ENCODE measurements around the gene TICRR. TPM values are rescaled to one million over a fixed set of nuclear protein-coding genes. Genes with fewer than 3 reads are reported as not detected.
A peak's percentile ranks its signal among the peaks of the same experiment; 100 is the strongest.
"Not testable (repeated sequence)": the region's sequence is repeated elsewhere in the genome, so short reads cannot be mapped to it uniquely, and the experiment has no call there.

TICRR gene, protein sequence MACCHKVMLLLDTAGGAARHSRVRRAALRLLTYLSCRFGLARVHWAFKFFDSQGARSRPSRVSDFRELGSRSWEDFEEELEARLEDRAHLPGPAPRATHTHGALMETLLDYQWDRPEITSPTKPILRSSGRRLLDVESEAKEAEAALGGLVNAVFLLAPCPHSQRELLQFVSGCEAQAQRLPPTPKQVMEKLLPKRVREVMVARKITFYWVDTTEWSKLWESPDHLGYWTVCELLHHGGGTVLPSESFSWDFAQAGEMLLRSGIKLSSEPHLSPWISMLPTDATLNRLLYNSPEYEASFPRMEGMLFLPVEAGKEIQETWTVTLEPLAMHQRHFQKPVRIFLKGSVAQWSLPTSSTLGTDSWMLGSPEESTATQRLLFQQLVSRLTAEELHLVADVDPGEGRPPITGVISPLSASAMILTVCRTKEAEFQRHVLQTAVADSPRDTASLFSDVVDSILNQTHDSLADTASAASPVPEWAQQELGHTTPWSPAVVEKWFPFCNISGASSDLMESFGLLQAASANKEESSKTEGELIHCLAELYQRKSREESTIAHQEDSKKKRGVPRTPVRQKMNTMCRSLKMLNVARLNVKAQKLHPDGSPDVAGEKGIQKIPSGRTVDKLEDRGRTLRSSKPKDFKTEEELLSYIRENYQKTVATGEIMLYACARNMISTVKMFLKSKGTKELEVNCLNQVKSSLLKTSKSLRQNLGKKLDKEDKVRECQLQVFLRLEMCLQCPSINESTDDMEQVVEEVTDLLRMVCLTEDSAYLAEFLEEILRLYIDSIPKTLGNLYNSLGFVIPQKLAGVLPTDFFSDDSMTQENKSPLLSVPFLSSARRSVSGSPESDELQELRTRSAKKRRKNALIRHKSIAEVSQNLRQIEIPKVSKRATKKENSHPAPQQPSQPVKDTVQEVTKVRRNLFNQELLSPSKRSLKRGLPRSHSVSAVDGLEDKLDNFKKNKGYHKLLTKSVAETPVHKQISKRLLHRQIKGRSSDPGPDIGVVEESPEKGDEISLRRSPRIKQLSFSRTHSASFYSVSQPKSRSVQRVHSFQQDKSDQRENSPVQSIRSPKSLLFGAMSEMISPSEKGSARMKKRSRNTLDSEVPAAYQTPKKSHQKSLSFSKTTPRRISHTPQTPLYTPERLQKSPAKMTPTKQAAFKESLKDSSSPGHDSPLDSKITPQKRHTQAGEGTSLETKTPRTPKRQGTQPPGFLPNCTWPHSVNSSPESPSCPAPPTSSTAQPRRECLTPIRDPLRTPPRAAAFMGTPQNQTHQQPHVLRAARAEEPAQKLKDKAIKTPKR (N-terminal part only)
- polyA plus RNA-seq (ENCODE audit: insufficient read length in 10 of 10), result 1 to 10 TPM; 3.4 to 7.3 (median 4.6) TPM
- long read RNA-seq, donor 1, result 0 reads
- long read RNA-seq, donor 2, result 0 reads
- long read RNA-seq, donor 3, result 0 reads
- long read RNA-seq, donor 4, result 0 reads
- long read RNA-seq, donor 5, result 0 reads
- long read RNA-seq, donor 6, result 0 reads
- long read RNA-seq, donor 7, result 0 reads
- long read RNA-seq, donor 8, result 0 reads
- long read RNA-seq, donor 9, result 0 reads

DNA sequence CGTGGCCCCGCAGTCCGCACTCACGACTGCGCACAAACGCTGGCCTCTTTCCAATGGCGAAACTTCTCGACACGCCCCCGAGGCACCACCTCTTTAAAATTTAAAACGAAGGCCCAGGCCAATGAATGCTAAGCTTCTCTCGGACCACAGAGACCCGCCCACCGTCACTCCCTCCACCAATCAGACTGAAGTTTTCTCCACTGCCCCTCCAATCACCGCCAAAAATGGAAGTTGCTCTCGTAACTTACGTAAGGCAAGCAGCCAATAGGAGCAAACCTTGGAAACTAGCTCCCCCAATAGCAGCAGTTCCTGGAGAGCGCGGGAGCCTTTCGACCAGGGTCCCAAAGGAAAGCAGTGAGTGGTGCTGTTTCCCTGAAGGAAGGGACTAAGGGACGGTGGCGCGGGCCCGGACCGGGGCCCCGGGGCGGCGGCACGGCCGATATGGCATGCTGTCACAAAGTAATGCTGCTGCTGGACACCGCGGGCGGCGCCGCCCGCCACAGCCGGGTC is at the start of gene TICRR:
TICRR (plus strand) TSS at position 324 of the 510 bp plus-strand sequence; CDS start at position 442, 118 bp downstream.
- peak; percentile 99 to 100 (median 100) for DNase-seq

DNA sequence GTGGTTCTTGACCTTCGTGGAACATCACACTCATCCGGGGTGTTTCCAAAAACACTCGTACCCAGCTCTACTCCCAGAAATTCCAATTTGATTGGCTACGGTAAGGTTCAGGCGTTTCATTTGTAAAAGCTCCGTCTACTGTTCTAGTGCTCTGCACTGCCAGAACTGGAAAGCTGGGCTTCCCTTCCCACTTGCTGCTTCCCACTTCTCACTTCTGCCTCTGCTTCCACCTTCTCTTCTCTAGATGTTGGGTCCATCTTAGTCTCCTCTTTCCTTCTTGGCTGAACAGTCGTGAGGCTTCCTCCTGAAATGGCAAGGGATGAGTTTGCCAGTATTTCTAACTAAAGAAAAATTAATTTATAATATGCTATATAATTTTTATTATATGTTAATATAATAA is 49.1 kb upstream of the TICRR start:
- DNase-seq, result no peak

DNA sequence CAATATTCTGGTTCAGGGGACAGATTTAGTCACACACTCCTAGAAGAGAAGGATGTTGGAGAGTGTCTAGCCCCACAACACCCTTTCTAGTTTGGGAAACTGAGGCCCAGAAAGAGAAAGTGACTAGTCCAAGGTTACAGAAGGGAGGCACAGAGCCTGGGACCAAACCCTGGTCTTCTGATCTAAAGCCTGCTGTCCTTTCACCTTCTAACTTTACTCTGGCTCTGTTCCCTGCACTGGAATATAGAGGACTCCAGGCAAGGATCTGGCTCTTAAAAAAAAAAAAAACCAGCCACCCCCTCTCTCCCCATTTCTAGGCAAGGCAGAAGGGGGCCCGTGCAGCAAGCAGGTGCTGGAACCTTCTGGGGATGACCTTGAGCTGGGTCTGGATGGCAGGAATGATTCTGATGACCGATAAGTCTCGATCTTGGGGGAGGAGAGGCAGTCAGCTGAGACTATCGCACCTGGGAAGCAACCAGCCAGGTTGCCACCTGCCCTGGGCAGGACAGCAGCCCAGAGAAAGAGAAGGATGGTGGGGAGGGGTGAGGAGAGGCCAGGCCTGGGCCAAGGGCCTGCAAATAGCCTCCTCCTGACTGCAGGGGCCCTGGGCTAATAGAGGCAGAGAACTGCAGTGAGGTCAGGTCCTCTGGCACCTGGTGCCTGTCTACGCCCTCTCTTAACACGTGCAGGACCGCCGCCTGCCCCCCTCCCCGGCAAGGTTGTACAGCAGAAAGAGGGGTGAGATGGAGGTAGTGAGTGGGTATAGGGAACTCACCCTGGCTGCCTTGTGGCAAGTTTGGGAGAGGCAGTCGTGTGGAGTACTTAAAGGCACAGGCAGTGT is 48.4 kb upstream of the TICRR start:
- DNase-seq, result no peak

DNA sequence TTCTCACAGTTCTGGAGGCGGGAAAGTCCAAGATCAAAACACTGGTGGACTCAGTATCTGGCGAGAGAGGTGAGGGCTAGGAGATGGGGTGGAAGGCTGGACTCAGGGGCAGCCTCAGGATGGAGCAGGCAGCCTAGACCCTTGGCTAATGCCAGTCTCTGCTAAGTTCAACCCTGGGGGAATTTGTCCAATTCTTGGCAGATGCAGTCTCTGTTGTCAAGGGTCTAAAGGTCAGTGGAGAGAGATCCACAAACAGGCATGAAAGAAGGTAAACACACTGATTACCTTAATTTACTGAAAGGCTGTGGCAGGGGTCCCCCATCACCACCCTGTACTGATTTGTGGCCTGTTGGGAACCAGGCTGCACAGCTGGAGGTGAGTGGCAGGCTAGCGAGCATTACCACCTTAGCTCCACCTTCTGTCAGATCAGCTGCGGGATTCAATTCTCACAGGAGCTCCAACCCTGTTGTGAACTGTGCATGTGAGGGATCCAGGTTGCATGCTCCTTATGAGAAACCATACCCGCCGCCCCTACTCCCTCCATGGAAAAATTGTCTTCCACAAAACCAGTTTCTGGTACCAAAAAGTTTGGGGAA is 46.4 kb upstream of the TICRR start:
- no peak for DNase-seq

DNA sequence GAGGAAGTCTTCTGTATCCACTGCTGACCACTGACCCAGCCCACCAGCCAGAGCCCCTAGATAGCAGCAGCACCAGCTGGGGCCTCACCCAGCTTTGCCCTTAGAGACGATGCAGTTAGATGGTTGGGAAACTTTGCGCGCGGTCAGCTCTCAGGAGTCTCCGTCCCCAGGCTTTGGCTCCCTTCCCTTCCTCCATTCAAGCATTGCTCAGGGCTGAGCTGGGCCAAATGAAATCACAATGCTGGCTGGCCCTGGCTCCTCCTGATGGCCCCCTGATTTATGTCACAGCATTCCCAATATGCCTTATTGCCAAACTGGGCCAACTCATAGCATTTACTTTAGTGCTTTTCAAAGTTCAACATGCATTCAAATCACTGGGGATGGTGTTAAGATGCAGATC is 44.3 kb upstream of the TICRR start:
- DNase-seq, result no peak

DNA sequence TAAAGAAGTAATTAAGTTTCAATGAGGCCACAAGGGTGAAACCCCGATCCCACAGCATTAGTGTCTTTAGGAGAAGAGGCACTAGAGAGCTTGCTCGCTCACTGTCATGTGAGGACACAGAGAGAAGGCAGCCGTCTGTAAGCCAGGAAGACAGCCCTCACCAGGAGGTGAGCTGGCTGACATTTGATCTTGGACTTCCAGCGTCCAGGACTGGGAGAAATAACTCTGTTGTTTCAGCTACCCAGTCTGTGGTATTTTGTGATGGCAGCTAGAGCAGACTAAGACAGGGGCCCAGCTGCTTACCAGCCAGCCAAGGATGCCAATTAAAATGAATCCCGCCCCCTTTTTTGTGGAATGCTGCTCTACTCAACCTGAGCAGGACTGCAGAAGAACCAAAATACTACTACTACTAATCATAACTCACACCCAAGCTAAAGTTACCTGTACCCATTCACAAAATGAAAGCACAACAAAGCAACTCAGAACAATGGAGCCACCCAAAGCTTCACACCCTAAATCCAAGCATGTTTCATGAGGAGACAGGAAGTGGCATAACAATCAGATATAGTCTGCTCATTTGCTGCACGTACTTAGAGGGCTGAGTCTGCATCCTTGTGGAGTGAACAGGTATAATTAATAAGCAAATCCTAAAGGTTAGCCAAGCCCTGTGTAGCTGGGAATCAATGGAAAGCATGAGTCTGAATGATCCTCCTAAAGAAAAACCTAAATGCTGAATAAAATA is 43.3 kb upstream of the TICRR start:
- DNase-seq, result no peak

DNA sequence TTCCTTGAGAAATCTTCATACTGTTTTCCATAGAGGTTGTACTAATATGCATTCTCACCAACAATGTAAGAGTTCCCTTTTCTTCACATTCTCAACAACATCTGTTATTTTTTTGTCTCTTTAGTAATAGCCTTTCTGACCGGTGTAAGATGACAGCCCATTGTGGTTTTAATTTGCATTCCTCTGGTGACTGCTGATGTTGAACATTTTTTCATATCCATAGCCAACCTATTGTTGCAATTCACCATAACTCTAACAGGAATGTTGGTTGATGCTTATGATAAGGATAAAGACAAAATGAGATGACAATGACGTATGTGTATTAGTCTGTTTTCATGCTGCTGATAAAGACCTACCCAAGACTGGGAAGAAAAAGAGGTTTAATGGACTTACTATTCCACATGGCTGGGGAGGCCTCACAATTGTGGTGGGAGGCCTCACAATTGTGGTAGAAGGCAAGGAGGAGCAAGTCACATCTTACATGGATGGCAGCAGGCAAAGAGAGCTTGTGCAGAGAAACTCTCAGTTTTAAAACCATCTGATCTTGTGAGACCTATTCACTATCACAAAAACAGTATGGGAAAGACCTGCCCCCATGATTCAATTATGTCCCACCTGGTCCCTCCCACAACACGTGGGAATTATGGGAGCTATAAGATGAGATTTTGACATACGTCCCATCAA is 41.3 kb upstream of the TICRR start:
- no peak for DNase-seq

DNA sequence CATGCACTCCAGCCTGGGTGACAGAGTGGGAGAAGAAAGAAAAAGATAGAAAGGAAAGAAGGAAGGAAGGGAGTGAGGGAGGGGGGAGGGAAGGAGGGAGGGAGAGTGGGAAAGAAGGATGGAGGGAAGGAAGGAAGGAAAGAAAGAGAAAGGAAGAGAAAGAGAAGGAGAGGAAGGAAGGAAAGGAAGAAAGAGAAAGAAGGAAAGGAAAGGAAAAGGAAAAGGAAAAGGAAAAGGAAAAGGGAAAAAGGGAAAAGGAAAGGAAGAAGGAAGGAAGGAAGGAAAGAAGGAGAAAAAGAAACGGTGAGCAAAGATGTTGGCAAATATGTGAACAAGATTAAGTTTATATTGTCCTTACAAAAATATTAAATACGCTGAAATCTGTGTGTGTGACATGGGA is 36.2 kb upstream of the TICRR start:
- DNase-seq, result no peak

DNA sequence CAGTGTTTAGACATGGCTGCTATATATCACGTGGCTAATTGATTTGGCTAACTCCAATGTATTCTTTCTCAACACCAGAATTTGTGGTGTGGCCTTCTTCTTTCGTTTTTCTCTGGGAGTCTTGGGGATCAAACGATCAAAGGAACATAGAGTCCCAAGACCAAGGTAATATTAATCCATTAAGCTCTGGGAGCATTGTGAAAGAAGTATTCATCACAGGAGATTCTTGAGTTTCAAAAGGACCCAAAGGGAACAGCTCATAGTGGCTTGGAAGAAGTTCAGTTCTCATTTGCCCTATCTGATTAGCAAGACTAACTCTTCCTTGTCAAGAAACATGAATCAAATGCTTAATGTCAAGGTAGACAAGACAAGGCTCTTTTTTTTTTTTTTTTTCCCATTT is 32.9 kb upstream of the TICRR start:
- DNase-seq, result no peak

DNA sequence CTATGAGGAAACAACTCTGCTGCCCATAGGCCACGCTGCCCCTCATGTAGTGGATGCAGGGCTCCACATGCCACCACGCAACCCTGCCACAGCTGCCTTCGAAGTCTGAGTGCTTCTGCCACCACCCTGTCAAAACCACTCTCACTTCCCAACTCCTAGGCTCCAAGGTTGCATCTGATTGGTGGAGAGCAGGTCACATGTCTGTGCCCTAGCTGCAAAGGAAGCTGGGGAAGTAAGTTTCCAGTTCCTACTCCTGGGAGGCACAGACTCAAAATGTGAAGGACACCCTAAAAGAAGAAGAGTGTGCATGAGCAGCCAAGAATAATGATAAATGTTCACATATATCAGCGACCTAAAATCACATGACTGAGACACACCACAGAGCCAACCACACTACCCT is 31.9 kb upstream of the TICRR start:
- DNase-seq, result no peak

DNA sequence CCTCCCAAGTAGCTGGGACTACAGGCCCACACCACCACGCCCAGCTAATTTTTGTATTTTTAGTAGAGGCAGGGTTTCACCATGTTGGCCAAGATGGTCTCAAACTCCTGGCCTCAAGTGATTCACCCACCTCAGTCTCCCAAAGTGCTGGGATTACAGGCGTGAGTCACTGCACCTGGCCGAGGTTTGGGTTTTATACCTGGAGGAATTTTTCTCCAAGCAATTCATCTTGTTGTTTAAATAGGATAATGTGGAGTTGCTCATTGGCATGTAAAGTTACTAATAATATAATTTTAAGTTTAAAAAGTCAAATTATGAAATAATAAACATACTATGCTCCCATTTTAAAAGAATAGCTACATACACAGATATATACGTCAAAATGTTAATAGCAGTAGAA is 26.1 kb upstream of the TICRR start:
- DNase-seq, result not testable (repeated sequence)

DNA sequence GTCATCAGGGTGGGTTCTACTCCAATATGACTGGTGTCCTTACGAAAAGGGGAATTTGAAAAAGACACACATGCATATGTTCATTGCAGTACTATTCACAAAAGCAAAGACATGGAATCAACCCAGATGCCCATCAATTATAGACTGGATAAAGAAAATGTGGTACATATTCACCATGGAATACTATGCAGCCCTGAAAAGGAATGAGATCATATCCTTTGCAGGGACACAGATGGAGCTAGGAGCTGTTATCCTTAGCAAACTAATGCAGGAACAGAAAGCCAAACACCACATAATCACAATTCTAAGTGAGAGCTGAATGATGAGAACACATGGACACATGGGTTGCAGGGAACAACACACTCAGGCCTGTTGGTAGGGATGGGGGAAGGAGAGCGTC is 24.8 kb upstream of the TICRR start:
- no peak for DNase-seq

DNA sequence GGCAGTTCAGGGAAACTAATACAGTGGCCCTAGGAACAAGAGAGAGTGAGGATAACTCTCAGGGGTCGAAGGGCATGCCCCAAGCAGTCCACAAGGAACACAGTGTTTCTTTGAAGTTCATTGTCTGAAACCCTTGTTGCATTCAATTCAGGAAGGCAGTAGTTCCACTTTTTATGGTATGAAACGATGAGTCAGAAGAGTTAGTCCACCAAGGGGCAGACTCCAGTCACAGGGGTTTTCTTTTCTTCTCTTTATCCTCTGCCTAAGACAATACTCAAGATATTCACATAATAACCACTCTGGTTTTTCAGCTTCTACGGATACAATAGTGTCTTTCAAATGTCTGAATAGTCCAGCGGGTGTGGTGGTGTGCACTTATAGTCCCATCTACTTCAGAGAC is 23.7 kb upstream of the TICRR start:
- no peak for DNase-seq

DNA sequence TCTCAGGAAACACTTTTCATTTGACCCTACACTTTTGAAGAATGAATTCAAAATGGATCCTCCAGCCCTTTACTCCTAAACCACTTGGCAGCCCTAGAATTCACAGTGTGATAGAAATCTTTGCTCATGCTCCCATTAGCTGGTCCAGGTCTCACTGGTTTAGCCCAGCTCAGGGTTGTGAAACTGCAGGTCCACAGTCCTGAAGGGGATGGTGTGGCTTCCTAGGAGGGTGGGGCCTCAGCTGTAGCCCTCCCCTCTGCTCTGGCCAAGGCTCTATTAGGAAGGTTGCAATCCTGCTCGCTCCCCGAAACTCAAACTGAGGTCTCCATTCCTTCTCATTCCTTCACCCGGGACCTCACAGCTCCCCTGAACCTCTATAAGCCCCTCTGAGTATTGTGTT is 21.6 kb upstream of the TICRR start:
- no peak for DNase-seq

DNA sequence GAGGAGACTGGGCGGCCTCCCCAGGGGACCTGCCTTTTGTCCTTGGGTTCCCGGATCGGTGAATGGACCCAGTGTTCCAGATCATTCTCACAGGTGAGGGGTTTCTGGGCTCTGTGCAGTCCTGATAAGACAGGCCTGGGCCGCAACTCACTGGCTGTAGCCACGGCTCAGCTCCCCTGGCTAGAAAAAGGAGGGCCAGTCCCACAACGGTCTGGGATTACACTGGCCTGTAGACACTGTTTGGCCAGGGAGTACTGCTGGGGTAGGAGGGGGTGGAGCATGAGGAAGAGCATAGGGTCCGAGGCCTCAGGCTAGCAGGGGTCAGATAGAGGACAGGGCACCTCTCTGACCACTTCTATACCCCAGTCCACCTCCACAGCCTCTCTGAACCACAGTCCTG is 21.0 kb upstream of the TICRR start:
- no peak for DNase-seq

DNA sequence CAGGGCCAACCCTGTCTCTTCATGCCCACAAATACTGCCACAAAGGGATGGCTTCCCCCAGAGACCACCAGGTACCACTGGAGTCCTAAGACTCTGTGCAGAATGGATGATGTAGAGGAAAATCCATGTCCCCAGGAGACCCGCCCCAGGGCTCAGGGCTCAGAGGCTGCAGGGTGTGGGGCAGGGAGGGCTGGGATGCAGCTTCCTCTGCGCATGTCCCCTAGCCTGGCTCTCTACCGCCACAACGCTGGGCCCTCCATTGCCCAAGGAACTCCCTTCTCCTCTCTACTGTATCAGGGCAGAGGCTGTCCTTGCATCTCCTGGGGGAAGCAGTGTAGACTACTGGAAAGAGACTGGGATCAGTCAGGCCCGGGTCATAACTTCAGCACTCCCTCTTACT is 19.5 kb upstream of the TICRR start:
- no peak for DNase-seq

DNA sequence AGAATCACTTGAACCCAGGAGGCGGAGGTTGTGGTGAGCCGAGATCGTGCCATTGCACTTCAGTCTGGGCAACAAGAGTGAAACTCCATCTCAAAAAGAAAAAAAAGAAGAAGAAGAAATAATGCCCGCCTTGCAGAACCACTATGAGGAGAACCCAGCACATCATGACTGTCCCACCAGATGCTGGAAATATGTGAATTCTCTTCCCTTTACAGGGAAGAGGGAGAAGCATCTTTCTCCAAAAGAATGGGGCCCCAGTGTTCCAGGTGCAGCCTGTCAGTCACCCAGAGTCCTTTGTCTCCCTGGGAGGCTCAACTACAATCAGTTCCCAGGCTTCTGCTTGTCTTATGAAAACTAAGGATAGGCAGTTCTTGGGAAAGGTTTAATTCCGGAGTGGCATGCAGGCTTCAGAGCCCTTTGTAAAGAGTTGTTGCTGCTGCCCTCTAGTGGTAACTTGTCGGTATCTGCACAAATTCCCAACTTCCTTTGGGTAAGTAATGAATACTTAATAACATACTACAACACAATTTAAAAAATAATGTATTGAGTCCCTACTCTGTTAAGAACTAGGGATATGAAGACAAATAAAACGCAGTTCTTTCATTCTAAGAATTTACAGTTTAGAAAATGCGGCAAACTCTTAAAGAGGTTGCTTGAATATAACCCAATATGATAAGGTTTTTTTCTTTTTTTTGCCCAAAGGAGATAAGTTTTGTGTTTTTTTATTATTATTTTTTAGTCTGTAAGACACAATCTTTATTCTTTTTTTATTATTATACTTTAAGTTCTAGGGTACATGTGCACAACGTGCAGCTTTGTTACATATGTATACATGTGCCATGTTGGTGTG is 18.6 kb upstream of the TICRR start:
- DNase-seq, result peak; percentile 49 to 76 (median 62)
